ENCODE data around the gene RNF17.

GRCh38 chr13:24893863-24894262 lies 129.9 kb downstream of the RNF17 start:
- TF ChIP-seq CTCF (IDR thresholded peaks at IDR 0.05) (no peak), POLR2AphosphoS5 (IDR thresholded peaks at IDR 0.05) (no peak), POLR2A (IDR thresholded peaks at IDR 0.05) (no peak)
